Nephron (organoid): ENCODE measurements around the gene ACOT6.
A peak's percentile ranks its signal among the peaks of the same experiment; 100 is the strongest.

Experiments used
- H3K27ac Mint-ChIP-seq, 3 experiments: 2 replicates each; pipeline ENCODE4 v1.8.0; 2020; ENCODE audit warnings: mixed read lengths in 3 of 3, mild to moderate bottlenecking in 2 of 3, moderate library complexity in 1 of 3
- H3K27me3 Mint-ChIP-seq: 2 replicates; pipeline ENCODE4 v1.8.0; 2021; ENCODE audit warnings: low read depth, mild to moderate bottlenecking, moderate library complexity, mixed read lengths
- H3K36me3 Mint-ChIP-seq: 2 replicates; pipeline ENCODE4 v1.8.0; 2020; ENCODE audit warnings: low read depth, mixed read lengths
- H3K4me1 Mint-ChIP-seq: 2 replicates; pipeline ENCODE4 v1.8.0; 2020; ENCODE audit warnings: mixed read lengths
- H3K4me3 Mint-ChIP-seq, 3 experiments: 2 replicates each; pipeline ENCODE4 v1.8.0; 2020; ENCODE audit warnings: mild to moderate bottlenecking in 3 of 3, mixed read lengths in 3 of 3, moderate library complexity in 2 of 3
- H3K9me3 Mint-ChIP-seq: 2 replicates; pipeline ENCODE4 v1.8.0; 2020; ENCODE audit warnings: mixed read lengths
- CTCF ChIP-seq, 3 experiments: fragments of 200-600 bp; sonication (generic); IDR thresholded peaks; one replicate each; pipeline ENCODE4 v1.5.0; 2021; ENCODE audit warnings: antibody characterized with exemption in 3 of 3; ENCODE audit not compliant: unreplicated experiment in 3 of 3

ACOT6 gene

GRCh38 chr14:73606271-73606670 is 6.0 kb upstream of the ACOT6 start:
- no peak for TF ChIP-seq CTCF (IDR thresholded peaks at IDR 0.05; ENCODE audit: unreplicated experiment in 3 of 3)
- H3K27ac Mint-ChIP-seq, result no peak overlapping the region
- peaks cover 14% of the 10 kb centered on the region for H3K27me3 Mint-ChIP-seq
- H3K36me3 Mint-ChIP-seq, result no peaks in the 10 kb centered on the region
- H3K4me3 Mint-ChIP-seq, result no peak overlapping the region
- peaks cover 7% of the 10 kb centered on the region for H3K9me3 Mint-ChIP-seq
- no peaks in the 10 kb centered on the region for H3K4me1 Mint-ChIP-seq

- Mint-ChIP-seq H3K27me3 (peaks cover 17% of the 10 kb centered on the region), H3K4me3 (no peak overlapping the region), H3K9me3 (peaks cover 7% of the 10 kb centered on the region), H3K4me1 (no peaks in the 10 kb centered on the region), H3K27ac (no peak overlapping the region), H3K36me3 (no peaks in the 10 kb centered on the region)
- no peak for TF ChIP-seq CTCF (IDR thresholded peaks at IDR 0.05; ENCODE audit: unreplicated experiment in 3 of 3)
These were observed 5.1 kb upstream of the ACOT6 start for GRCh38 chr14:73607241-73607640.

- no peaks in the 10 kb centered on the region for H3K36me3 Mint-ChIP-seq
- peak overlapping the region in 1 of 3 experiments; percentile 52 for H3K27ac Mint-ChIP-seq
- TF ChIP-seq CTCF (IDR thresholded peaks at IDR 0.05; ENCODE audit: unreplicated experiment in 3 of 3), result no peak
- peaks cover 7% of the 10 kb centered on the region for H3K9me3 Mint-ChIP-seq
- H3K27me3 Mint-ChIP-seq, result peaks cover 24% of the 10 kb centered on the region
- H3K4me1 Mint-ChIP-seq, result no peaks in the 10 kb centered on the region
- peak overlapping the region in 2 of 3 experiments; percentile 12 to 53 for H3K4me3 Mint-ChIP-seq
These were observed 1.6 kb upstream of the ACOT6 start for GRCh38 chr14:73610687-73611086.

GRCh38 chr14:73613046-73613383 is 698 bp downstream of the ACOT6 start:
- Mint-ChIP-seq H3K36me3 (no peaks in the 10 kb centered on the region), H3K4me3 (peak overlapping the region; percentile 90 to 92 (median 92)), H3K9me3 (peaks cover 4% of the 10 kb centered on the region), H3K27me3 (peaks cover 24% of the 10 kb centered on the region), H3K27ac (peak overlapping the region in 2 of 3 experiments; percentile 81 to 83), H3K4me1 (no peaks in the 10 kb centered on the region)
- TF ChIP-seq CTCF (IDR thresholded peaks at IDR 0.05; ENCODE audit: unreplicated experiment in 3 of 3), result no peak

GRCh38 chr14:73613419-73613963 is 1.2 kb downstream of the ACOT6 start:
- TF ChIP-seq CTCF (IDR thresholded peaks at IDR 0.05; ENCODE audit: unreplicated experiment in 3 of 3), result no peak
- Mint-ChIP-seq H3K9me3 (peaks cover under 1% of the 10 kb centered on the region), H3K4me3 (peak overlapping the region; percentile 90 to 92 (median 92)), H3K27ac (peak overlapping the region in 2 of 3 experiments; percentile 81 to 83), H3K36me3 (no peaks in the 10 kb centered on the region), H3K4me1 (no peaks in the 10 kb centered on the region), H3K27me3 (peaks cover 24% of the 10 kb centered on the region)

- H3K27ac Mint-ChIP-seq, result no peak overlapping the region
- H3K4me3 Mint-ChIP-seq, result no peak overlapping the region
- H3K27me3 Mint-ChIP-seq, result peaks cover 10% of the 10 kb centered on the region
- no peaks in the 10 kb centered on the region for H3K36me3 Mint-ChIP-seq
- no peak for TF ChIP-seq CTCF (IDR thresholded peaks at IDR 0.05; ENCODE audit: unreplicated experiment in 3 of 3)
- H3K4me1 Mint-ChIP-seq, result no peaks in the 10 kb centered on the region
- no peaks in the 10 kb centered on the region for H3K9me3 Mint-ChIP-seq
These were observed 4.5 kb downstream of the ACOT6 start for GRCh38 chr14:73616831-73617230.
